Esophagus mucosa (tissue), 1 donor: ENCODE measurements around the gene CTPS1. TPM values are rescaled to one million over a fixed set of nuclear protein-coding genes. Genes with fewer than 3 reads are reported as not detected.

Experiments used
- ATAC-seq: fragments of 200-7000 bp; cut with Tn5 transposase; one replicate; pipeline ENCODE4 v1.9.1; 2020
- total RNA-seq: library from RNA; stranded (reverse); gene quantifications from one replicate; pipeline ENCODE4 v1.2.4, GENCODE V29; 2023
- donor health status: DM: yes; HTN: yes; CAD: no.

Gene CTPS1
- 24.0 TPM for total RNA-seq

GRCh38 chr1:40979241-40980067 is at the start of gene CTPS1:
CTPS1 (plus strand) TSS chr1:40979696; CDS start chr1:40983291, 3,595 bp downstream.
- ATAC-seq: peak; percentile 94

- ATAC-seq: peak; percentile 66
Measured at GRCh38 chr1:40930174-40930964, 49.1 kb upstream of the CTPS1 start.

GRCh38 chr1:40931601-40932000 is 47.9 kb upstream of the CTPS1 start:
- ATAC-seq: no peak

- peak; percentile 54 for ATAC-seq
Measured at GRCh38 chr1:40932006-40932405, 47.5 kb upstream of the CTPS1 start.

- no peak for ATAC-seq
Measured at GRCh38 chr1:40936931-40937339, 42.6 kb upstream of the CTPS1 start.

GRCh38 chr1:40938393-40938792 is 41.1 kb upstream of the CTPS1 start:
- no peak for ATAC-seq

- ATAC-seq: peak; percentile 39
Measured at GRCh38 chr1:40939320-40940059, 40.0 kb upstream of the CTPS1 start.

GRCh38 chr1:40944326-40944725 is 35.2 kb upstream of the CTPS1 start:
- ATAC-seq: peak; percentile 21

- no peak for ATAC-seq
Measured at GRCh38 chr1:40944841-40945430, 34.6 kb upstream of the CTPS1 start.

GRCh38 chr1:40945491-40945973 is 34.0 kb upstream of the CTPS1 start:
- no peak for ATAC-seq

GRCh38 chr1:40948741-40949443 is 30.6 kb upstream of the CTPS1 start:
- ATAC-seq: peak; percentile 75

- ATAC-seq: no peak
Measured at GRCh38 chr1:40949563-40949962, 29.9 kb upstream of the CTPS1 start.

GRCh38 chr1:40951943-40952743 is 27.4 kb upstream of the CTPS1 start:
- peak; percentile 84 for ATAC-seq

- no peak for ATAC-seq
Measured at GRCh38 chr1:40952744-40953315, 26.7 kb upstream of the CTPS1 start.

GRCh38 chr1:40954626-40955025 is 24.9 kb upstream of the CTPS1 start:
- ATAC-seq: peak; percentile 28

- no peak for ATAC-seq
Measured at GRCh38 chr1:40955266-40955665, 24.2 kb upstream of the CTPS1 start.

- ATAC-seq: no peak
Measured at GRCh38 chr1:40956407-40956806, 23.1 kb upstream of the CTPS1 start.

- no peak for ATAC-seq
Measured at GRCh38 chr1:40958210-40958609, 21.3 kb upstream of the CTPS1 start.

- ATAC-seq: no peak
Measured at GRCh38 chr1:40965531-40965930, 14.0 kb upstream of the CTPS1 start.

- ATAC-seq: no peak
Measured at GRCh38 chr1:40966417-40966816, 13.1 kb upstream of the CTPS1 start.

- no peak for ATAC-seq
Measured at GRCh38 chr1:40969445-40969844, 10.1 kb upstream of the CTPS1 start.
